HepG2 (cell line): Measurements from ENCODE around the gene TET2.

Experiments
- ASH2L ChIP-seq: fragments of 300-600, 200-600 bp; sonication (generic); IDR thresholded peaks from 2 replicates; pipeline ENCODE4 v1.7.0; 2017; ENCODE audit warnings: low read depth, mild to moderate bottlenecking, moderate library complexity, mixed read lengths, low read length; ENCODE audit not compliant: insufficient read length
- DRAP1 ChIP-seq: IDR thresholded peaks from 2 replicates; pipeline ENCODE4 v1.6.1; 2016; ENCODE audit warnings: missing genetic modification reagents, missing compliant biosample characterization
- EZH2 ChIP-seq: conservative IDR thresholded peaks from 2 replicates; pipeline ENCODE4 v1.6.1; 2012; ENCODE audit warnings: mild to moderate bottlenecking, low read depth, low read length, moderate library complexity
- KLF13 ChIP-seq: sonication (generic); formaldehyde crosslinking; IDR thresholded peaks from 2 replicates; pipeline ENCODE4 v1.4.0; 2020; ENCODE audit warnings: mild to moderate bottlenecking, missing genetic modification reagents
- MIER2 ChIP-seq: IDR thresholded peaks from 2 replicates; pipeline ENCODE4 v1.6.1; 2016; ENCODE audit warnings: missing biosample characterization, missing genetic modification reagents
- REPIN1 ChIP-seq: sonication (generic); formaldehyde crosslinking; IDR thresholded peaks from 2 replicates; pipeline ENCODE4 v1.8.0; 2022; ENCODE audit warnings: missing genetic modification reagents, low read depth, mild to moderate bottlenecking, borderline replicate concordance
- RFX5 ChIP-seq: IDR thresholded peaks from 2 replicates; pipeline ENCODE4 v1.6.1; 2011; ENCODE audit warnings: low read depth, low read length, improper control_type of control experiment
- ZFX ChIP-seq: sonication (generic); formaldehyde crosslinking; IDR thresholded peaks from 2 replicates; pipeline ENCODE4 v1.4.0; 2020; ENCODE audit warnings: mild to moderate bottlenecking, low read depth, missing genetic modification reagents, moderate library complexity
- TF ChIP-seq, protein P1 (sequence below): sonication (generic); formaldehyde crosslinking; IDR thresholded peaks from 2 replicates; pipeline ENCODE4 v1.5.0; 2020; ENCODE audit warnings: mild to moderate bottlenecking, missing genetic modification reagents, moderate library complexity
- TF ChIP-seq, protein P2 (sequence below), 2 experiments: sonication (generic) in 1 of 2; formaldehyde crosslinking in 1 of 2; IDR thresholded peaks; 2 replicates each; pipeline versions ENCODE4 v1.5.1 to v1.6.1; 2011 to 2020; ENCODE audit warnings: borderline replicate concordance in 1 of 2, low read depth in 1 of 2, low read length in 1 of 2, mild to moderate bottlenecking in 1 of 2, missing genetic modification reagents in 1 of 2, moderate library complexity in 1 of 2

- TF ChIP-seq EZH2, result no peak
- TF ChIP-seq, protein P1, sequence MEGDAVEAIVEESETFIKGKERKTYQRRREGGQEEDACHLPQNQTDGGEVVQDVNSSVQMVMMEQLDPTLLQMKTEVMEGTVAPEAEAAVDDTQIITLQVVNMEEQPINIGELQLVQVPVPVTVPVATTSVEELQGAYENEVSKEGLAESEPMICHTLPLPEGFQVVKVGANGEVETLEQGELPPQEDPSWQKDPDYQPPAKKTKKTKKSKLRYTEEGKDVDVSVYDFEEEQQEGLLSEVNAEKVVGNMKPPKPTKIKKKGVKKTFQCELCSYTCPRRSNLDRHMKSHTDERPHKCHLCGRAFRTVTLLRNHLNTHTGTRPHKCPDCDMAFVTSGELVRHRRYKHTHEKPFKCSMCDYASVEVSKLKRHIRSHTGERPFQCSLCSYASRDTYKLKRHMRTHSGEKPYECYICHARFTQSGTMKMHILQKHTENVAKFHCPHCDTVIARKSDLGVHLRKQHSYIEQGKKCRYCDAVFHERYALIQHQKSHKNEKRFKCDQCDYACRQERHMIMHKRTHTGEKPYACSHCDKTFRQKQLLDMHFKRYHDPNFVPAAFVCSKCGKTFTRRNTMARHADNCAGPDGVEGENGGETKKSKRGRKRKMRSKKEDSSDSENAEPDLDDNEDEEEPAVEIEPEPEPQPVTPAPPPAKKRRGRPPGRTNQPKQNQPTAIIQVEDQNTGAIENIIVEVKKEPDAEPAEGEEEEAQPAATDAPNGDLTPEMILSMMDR (CRISPR knock-in tag), result no peak
- TF ChIP-seq RFX5, result no peak
- TF ChIP-seq ASH2L, result no peak
- no peak for TF ChIP-seq ZFX (CRISPR knock-in tag)
- no peak for TF ChIP-seq KLF13 (CRISPR knock-in tag)
- TF ChIP-seq, protein P2, sequence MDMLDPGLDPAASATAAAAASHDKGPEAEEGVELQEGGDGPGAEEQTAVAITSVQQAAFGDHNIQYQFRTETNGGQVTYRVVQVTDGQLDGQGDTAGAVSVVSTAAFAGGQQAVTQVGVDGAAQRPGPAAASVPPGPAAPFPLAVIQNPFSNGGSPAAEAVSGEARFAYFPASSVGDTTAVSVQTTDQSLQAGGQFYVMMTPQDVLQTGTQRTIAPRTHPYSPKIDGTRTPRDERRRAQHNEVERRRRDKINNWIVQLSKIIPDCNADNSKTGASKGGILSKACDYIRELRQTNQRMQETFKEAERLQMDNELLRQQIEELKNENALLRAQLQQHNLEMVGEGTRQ (IDR thresholded peaks at IDR 0.05; ENCODE audit: low read depth, low read length), result no peak
- TF ChIP-seq, protein P2 (CRISPR knock-in tag; IDR thresholded peaks at IDR 0.05; ENCODE audit: borderline replicate concordance), result no peak
- TF ChIP-seq REPIN1, result no peak
- TF ChIP-seq MIER2 (CRISPR knock-in tag), result no peak
- TF ChIP-seq DRAP1, result no peak
Observed at GRCh38 chr4:105129286-105130040, 17.2 kb upstream of the TET2 start.
